ENCODE data around the gene TOPAZ1.

TOPAZ1 gene

GRCh38 chr3:44232407-44232806, 9.3 kb upstream of the TOPAZ1 start:
- H3K4me3 ChIP-seq (replicated peaks; ENCODE audit: low read depth, low read length), result no peak overlapping the region
- no peak for DNase-seq (ENCODE audit: extremely low read depth, low read depth)
- TF ChIP-seq, protein P1, sequence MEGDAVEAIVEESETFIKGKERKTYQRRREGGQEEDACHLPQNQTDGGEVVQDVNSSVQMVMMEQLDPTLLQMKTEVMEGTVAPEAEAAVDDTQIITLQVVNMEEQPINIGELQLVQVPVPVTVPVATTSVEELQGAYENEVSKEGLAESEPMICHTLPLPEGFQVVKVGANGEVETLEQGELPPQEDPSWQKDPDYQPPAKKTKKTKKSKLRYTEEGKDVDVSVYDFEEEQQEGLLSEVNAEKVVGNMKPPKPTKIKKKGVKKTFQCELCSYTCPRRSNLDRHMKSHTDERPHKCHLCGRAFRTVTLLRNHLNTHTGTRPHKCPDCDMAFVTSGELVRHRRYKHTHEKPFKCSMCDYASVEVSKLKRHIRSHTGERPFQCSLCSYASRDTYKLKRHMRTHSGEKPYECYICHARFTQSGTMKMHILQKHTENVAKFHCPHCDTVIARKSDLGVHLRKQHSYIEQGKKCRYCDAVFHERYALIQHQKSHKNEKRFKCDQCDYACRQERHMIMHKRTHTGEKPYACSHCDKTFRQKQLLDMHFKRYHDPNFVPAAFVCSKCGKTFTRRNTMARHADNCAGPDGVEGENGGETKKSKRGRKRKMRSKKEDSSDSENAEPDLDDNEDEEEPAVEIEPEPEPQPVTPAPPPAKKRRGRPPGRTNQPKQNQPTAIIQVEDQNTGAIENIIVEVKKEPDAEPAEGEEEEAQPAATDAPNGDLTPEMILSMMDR (IDR thresholded peaks at IDR 0.05; ENCODE audit: low read depth, low read length, missing control alignments), result no peak

DNA sequence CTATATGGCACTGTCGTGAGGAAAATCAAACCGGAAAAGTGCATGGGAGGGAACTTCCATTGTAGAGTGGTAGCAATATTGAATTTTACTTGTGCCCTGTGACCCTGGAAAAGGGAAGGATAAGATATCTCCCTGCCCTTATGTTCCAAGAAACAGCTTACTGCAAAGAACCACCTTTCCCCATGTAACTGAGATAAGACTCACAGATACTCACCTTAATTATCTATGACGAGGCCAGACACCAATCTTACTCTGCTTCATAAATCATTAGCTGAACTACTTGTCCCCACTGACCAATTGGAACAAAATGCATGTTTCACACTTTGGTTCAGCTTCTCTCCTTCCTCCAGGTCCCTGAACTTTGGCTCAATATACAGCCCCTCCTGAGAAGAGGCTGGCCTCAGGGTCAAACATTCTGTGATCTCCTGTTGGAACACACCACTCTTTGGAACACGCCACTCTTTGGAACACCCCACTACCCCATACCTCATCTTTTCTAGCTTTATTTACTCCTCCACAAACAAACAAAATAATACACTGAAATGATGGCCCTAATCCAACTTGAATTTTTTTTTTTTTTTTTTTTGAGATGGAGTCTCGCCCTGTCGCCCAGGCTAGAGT, 6.9 kb upstream of the TOPAZ1 start:
- H3K4me3 ChIP-seq (replicated peaks; ENCODE audit: low read depth, low read length), result no peak overlapping the region
- DNase-seq (ENCODE audit: extremely low read depth, low read depth), result no peak

DNA sequence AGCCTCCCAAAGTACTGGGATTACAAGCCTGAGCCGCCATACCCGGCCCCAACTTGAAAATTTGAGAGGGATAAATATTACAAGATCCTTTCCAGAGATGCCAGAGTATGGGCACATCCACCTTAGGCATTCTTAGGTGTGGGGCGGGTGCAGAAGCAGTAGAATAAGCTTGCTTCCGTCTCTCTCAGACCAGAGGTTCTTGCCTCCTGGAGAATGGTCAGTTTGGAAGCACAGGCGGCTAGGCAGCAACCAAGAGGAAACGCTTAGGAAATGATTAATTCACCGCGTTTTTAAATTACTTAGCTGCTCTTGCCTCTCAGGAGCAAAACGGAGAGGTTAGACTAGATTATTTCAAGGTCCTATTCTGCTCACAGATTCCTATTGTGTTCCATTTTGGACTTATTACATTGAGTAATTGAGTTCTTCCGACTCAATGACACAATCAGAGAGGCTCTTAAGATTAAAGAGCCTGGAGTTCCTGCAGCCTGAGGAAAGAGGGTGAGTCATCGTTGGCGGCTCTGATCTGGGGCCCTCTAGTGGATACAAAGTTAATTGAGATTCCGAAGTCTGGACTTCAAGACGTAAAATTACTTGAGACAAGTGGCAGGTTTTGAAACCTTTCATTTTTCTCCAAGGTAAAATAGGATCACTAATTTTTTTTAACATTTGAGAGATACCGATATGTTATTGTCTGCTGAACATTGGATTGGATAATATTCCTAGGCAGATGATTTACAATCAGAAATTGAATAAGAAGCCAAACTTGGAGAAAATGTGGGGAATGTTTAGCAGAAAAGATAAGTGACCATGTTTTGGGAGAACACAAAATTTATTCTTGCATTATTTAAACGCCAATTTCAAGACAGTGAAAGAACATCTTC, 5.8 kb upstream of the TOPAZ1 start:
- TF ChIP-seq, protein P1 (IDR thresholded peaks at IDR 0.05; ENCODE audit: low read depth, low read length, missing control alignments), result peak; percentile 73
- H3K4me3 ChIP-seq (replicated peaks; ENCODE audit: low read depth, low read length), result no peak overlapping the region
- peak; percentile 56 for DNase-seq (ENCODE audit: extremely low read depth, low read depth)

More for the DNA sequence above, 6.9 kb upstream of the TOPAZ1 start:
- TF ChIP-seq, protein P1 (IDR thresholded peaks at IDR 0.05; ENCODE audit: low read depth, low read length, missing control alignments), result no peak

DNA sequence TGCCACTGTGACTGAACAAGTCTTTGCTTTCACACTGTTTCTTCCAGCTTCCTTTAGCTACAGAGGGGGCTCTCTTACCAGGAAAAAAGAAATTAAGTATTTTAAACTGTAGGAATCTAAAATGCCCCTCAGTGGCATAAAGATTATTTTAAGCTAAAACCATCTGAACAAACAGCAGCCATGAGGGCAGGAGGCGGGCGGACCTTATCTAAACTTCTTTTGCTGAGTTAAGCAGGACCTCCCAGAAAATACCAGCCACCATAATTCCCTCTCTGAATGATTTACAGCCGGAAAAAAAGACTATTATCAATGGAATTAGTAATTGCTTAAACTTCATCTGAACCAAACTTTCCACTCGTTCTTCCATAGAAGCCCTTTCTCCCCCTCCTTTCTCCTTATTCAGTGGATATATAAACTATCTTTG, 5.2 kb upstream of the TOPAZ1 start:
- DNase-seq (ENCODE audit: extremely low read depth, low read depth), result no peak
- no peak overlapping the region for H3K4me3 ChIP-seq (replicated peaks; ENCODE audit: low read depth, low read length)
- TF ChIP-seq, protein P1 (IDR thresholded peaks at IDR 0.05; ENCODE audit: low read depth, low read length, missing control alignments), result no peak

- no peak for DNase-seq (ENCODE audit: extremely low read depth, low read depth)
- TF ChIP-seq, protein P1 (IDR thresholded peaks at IDR 0.05; ENCODE audit: low read depth, low read length, missing control alignments), result no peak
- no peak overlapping the region for H3K4me3 ChIP-seq (replicated peaks; ENCODE audit: low read depth, low read length)
Measured at GRCh38 chr3:44237161-44237560, 4.5 kb upstream of the TOPAZ1 start.

GRCh38 chr3:44237665-44238064, 4.0 kb upstream of the TOPAZ1 start:
- H3K4me3 ChIP-seq (replicated peaks; ENCODE audit: low read depth, low read length), result no peak overlapping the region
- DNase-seq (ENCODE audit: extremely low read depth, low read depth), result no peak
- TF ChIP-seq, protein P1 (IDR thresholded peaks at IDR 0.05; ENCODE audit: low read depth, low read length, missing control alignments), result no peak
